Ishikawa (cell line): ENCODE data around the gene TMEM61.

Source experiments
- CEBPB ChIP-seq: IDR thresholded peaks from 2 replicates; pipeline ENCODE4 v1.6.1; 2012
- CREB1 ChIP-seq: IDR thresholded peaks from 2 replicates; pipeline ENCODE4 v1.6.1; 2012; ENCODE audit warnings: low read depth
- EGR1 ChIP-seq: IDR thresholded peaks from 2 replicates; pipeline ENCODE4 v1.6.1; 2012
- EP300 ChIP-seq: IDR thresholded peaks from 2 replicates; pipeline ENCODE4 v1.6.1; 2012; ENCODE audit warnings: borderline replicate concordance
- FOXM1 ChIP-seq: IDR thresholded peaks from 2 replicates; pipeline ENCODE4 v1.6.1; 2012; ENCODE audit warnings: low read depth, borderline replicate concordance
- NFIC ChIP-seq: IDR thresholded peaks from 2 replicates; pipeline ENCODE4 v1.6.1; 2012
- RAD21 ChIP-seq: IDR thresholded peaks from 2 replicates; pipeline ENCODE4 v1.6.1; 2012; ENCODE audit warnings: low read depth
- TAF1 ChIP-seq: IDR thresholded peaks from 2 replicates; pipeline ENCODE4 v1.6.1; 2012; ENCODE audit warnings: low read depth, mild to moderate bottlenecking
- TCF12 ChIP-seq: IDR thresholded peaks from 2 replicates; pipeline ENCODE4 v1.6.1; 2012; ENCODE audit warnings: low read depth
- TEAD4 ChIP-seq: IDR thresholded peaks from 2 replicates; pipeline ENCODE4 v1.6.1; 2012
- YY1 ChIP-seq: IDR thresholded peaks from 2 replicates; pipeline ENCODE4 v1.6.1; 2012; ENCODE audit warnings: low read depth
- ZBTB7A ChIP-seq: IDR thresholded peaks from 2 replicates; pipeline ENCODE4 v1.6.1; 2012; ENCODE audit warnings: low read depth
- TF ChIP-seq, protein P1 (sequence below): IDR thresholded peaks from 2 replicates; pipeline ENCODE4 v1.6.1; 2012
- TF ChIP-seq, protein P2 (sequence below): IDR thresholded peaks from 2 replicates; pipeline ENCODE4 v1.6.1; 2012
- TF ChIP-seq, protein P3 (sequence below): IDR thresholded peaks from 2 replicates; pipeline ENCODE4 v1.6.1; 2012; ENCODE audit warnings: low read depth, mild to moderate bottlenecking

The TMEM61 gene

DNA sequence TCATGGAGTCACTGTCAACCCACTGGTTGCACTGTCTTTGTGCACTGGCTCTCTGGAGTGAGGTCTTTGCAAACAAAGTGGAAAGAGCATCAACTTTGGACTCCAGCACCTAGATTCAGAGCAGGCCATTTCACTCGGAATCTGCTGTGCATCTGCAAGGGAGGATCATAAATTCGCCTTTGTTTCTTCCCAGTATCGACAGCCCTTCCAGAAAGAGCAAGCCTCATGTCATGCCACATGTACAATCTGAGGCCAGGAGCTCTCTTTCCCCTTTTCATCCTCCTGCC, 58.1 kb downstream of the TMEM61 start:
- no peak for TF ChIP-seq YY1
- TF ChIP-seq TAF1: no peak
- no peak for TF ChIP-seq FOXM1

DNA sequence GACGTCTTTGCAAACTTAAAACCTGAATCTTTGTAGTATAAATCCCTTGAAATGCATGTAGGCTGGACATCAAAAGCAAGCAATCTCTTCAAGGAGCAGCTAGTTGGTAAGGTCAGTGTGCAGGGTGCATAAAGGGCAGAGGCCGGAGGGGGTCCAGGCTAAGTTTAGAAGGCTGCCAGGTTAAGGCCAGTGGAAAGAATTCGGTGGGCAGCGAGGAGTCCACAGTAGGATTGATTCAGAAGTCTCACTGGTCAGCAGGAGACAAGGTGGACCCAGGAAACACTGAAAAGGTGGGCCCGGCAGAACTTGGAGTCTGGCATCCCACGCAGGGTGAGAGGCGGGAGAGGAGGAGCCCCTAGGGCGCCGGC, 58.5 kb downstream of the TMEM61 start:
- TF ChIP-seq EGR1 (peak; percentile 55), TAF1 (no peak)

DNA sequence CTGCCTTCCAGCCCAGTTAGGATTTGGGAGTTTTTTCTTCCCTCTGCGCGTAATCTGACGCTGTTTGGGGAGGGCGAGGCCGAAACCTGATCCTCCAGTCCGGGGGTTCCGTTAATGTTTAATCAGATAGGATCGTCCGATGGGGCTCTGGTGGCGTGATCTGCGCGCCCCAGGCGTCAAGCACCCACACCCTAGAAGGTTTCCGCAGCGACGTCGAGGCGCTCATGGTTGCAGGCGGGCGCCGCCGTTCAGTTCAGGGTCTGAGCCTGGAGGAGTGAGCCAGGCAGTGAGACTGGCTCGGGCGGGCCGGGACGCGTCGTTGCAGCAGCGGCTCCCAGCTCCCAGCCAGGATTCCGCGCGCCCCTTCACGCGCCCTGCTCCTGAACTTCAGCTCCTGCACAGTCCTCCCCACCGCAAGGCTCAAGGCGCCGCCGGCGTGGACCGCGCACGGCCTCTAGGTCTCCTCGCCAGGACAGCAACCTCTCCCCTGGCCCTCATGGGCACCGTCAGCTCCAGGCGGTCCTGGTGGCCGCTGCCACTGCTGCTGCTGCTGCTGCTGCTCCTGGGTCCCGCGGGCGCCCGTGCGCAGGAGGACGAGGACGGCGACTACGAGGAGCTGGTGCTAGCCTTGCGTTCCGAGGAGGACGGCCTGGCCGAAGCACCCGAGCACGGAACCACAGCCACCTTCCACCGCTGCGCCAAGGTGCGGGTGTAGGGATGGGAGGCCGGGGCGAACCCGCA, 59.1 kb downstream of the TMEM61 start, which contains the start of gene PCSK9:
TSS of gene PCSK9 (plus strand) at position 207 of the 741 bp plus-strand sequence. CDS start at position 497, 290 bp downstream.
- TF ChIP-seq, protein P1, sequence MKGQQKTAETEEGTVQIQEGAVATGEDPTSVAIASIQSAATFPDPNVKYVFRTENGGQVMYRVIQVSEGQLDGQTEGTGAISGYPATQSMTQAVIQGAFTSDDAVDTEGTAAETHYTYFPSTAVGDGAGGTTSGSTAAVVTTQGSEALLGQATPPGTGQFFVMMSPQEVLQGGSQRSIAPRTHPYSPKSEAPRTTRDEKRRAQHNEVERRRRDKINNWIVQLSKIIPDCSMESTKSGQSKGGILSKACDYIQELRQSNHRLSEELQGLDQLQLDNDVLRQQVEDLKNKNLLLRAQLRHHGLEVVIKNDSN: no peak
- TF ChIP-seq, protein P2, sequence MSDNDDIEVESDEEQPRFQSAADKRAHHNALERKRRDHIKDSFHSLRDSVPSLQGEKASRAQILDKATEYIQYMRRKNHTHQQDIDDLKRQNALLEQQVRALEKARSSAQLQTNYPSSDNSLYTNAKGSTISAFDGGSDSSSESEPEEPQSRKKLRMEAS: peak; percentile 96
- peak; percentile 43; the same call in 1 of the 2 replicates for TF ChIP-seq CREB1

DNA sequence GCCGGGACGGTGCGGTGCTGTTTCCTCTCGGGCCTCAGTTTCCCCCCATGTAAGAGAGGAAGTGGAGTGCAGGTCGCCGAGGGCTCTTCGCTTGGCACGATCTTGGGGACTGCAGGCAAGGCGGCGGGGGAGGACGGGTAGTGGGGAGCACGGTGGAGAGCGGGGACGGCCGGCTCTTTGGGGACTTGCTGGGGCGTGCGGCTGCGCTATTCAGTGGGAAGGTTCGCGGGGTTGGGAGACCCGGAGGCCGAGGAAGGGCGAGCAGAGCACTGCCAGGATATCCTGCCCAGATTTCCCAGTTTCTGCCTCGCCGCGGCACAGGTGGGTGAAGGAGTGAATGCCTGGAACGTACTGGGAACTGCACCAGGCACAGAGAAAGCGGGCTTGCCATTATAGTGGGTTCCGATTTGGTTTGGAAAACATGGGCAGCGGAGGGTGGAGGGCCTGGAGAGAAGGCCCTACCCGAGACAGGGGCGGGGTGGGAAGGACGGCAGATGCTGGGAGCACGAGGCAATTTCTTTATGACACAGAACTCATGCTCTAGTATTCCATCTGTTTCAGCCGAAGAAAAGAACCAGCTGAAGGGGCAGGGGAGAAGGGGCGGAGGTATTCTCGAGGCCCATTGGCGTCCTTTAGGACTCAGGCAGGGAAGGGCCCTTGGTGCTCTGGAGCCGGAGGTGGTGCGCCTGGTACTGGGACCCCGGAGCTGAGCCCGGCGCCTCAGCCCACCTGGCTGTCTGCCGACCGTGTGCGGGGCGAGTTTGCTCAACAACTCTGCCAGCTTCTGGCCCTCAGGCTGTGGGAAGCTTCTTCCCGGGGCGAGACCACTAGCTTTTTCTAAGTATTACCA, 59.9 kb downstream of the TMEM61 start:
- TF ChIP-seq TCF12 (no peak), NFIC (no peak), ZBTB7A (no peak), TEAD4 (no peak), CEBPB (no peak), CREB1 (no peak), RAD21 (no peak), YY1 (no peak), TAF1 (no peak), EGR1 (no peak), EP300 (no peak), FOXM1 (no peak)
- TF ChIP-seq, protein P2: no peak
- TF ChIP-seq, protein P3, sequence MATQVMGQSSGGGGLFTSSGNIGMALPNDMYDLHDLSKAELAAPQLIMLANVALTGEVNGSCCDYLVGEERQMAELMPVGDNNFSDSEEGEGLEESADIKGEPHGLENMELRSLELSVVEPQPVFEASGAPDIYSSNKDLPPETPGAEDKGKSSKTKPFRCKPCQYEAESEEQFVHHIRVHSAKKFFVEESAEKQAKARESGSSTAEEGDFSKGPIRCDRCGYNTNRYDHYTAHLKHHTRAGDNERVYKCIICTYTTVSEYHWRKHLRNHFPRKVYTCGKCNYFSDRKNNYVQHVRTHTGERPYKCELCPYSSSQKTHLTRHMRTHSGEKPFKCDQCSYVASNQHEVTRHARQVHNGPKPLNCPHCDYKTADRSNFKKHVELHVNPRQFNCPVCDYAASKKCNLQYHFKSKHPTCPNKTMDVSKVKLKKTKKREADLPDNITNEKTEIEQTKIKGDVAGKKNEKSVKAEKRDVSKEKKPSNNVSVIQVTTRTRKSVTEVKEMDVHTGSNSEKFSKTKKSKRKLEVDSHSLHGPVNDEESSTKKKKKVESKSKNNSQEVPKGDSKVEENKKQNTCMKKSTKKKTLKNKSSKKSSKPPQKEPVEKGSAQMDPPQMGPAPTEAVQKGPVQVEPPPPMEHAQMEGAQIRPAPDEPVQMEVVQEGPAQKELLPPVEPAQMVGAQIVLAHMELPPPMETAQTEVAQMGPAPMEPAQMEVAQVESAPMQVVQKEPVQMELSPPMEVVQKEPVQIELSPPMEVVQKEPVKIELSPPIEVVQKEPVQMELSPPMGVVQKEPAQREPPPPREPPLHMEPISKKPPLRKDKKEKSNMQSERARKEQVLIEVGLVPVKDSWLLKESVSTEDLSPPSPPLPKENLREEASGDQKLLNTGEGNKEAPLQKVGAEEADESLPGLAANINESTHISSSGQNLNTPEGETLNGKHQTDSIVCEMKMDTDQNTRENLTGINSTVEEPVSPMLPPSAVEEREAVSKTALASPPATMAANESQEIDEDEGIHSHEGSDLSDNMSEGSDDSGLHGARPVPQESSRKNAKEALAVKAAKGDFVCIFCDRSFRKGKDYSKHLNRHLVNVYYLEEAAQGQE: no peak
- TF ChIP-seq, protein P1: no peak

DNA sequence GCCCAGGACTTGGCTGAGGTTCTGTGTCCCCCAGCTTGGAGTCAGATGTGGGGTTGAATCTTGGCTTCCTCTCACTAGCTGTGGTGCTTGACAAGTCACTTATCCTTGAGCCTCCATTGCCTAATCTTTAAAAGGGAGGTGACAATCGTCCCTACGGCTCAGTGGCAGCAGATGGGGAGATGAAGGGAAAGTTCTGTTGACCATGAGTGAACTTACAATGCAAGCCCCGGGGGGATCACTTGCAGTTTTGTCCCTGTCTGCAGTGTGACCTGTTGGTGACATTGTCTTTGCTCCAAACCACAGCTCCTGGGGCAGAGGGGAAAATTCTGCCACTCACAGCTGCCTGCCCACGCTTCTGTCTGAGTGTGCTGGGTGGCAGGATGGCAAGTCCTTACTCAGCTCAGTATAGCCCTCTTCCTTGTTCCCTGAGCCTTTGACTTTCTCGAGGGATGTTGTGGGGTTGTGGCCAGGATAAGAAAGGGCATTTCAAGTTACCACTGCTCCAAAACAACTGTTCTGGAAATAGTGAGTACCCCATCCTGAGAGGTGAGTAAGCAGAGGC, 60.6 kb downstream of the TMEM61 start:
- TF ChIP-seq CREB1 (no peak), YY1 (no peak), CEBPB (no peak), TEAD4 (no peak), RAD21 (no peak), ZBTB7A (no peak), EGR1 (no peak), EP300 (no peak), NFIC (no peak), TCF12 (no peak), TAF1 (no peak), FOXM1 (no peak)
- TF ChIP-seq, protein P1: no peak
- TF ChIP-seq, protein P3: no peak
- TF ChIP-seq, protein P2: no peak
